GM15510 (cell line): Measurements from ENCODE around the gene MUSK.

ENCODE experiments used
- POLR2A ChIP-seq: IDR thresholded peaks from 3 replicates; pipeline ENCODE4 v1.6.1; 2011; ENCODE audit warnings: borderline replicate concordance; ENCODE audit not compliant: insufficient read length; ENCODE audit errors: extremely low read depth

MUSK gene

DNA sequence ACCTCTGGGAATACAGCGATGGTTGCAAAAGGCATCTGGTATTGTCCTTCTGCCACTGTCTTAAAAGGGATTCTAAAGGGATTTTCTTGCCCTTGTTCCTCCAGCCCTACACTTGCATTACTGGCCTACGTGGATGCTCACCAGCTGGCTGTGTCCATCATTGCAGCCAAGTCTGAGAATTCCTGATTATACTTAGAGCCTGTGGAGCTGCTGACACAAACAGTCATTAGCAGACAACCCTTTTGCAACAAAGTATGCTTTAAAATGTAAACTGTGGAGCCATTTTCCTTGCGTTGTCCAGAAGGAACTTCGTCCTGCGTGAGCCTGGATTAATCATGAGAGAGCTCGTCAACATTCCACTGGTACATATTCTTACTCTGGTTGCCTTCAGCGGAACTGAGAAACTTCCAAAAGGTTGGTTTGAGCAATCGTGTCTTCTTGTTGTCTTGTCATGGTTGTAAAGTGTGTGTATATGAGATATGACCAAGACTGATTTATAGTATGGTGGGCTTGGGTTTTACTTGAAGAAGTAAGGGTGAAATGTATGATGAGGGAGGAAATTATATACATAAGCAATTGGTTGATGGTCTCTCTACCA lies at the start of gene MUSK:
Gene MUSK, plus strand, starts transcription at position 222 of the 598 bp plus-strand sequence. Its CDS starts 114 bp downstream, at position 336.
- TF ChIP-seq POLR2A, result no peak

DNA sequence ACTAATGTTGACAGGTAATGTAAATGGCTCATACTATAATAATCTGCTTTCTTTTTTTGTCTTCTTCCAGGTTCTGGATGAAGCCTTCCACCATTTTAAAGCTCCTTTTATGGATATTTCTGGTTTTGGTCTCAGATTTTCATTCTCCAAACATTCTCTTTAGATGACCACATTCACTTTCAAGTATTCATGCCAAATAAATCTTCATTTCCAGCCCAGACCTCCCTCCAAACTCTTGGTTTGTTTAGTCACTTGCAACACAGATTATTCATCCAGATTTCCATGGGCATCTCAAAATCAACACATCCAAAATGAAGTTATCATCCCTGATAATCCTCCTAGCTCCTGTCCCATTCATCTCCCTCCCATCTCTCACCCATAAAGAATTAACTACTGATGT lies 48.8 kb upstream of the MUSK start:
- no peak for TF ChIP-seq POLR2A

DNA sequence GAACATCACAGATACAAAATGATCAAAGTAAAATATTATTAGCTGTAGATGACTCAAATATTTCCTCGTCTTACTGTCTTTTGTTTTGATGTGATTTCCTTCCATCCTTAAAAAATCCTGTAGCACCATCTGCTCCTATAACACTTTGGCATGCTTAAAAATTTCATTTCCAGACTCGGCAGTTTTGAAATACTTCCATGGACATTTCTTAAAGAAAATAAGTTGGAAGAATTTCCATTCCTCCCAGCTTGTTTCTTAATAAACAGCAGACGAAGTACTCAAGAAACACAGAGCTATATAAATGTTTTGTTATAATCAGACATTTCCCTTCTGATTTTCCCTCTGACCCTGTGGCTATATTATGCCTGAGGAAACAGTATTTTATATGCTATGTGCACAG lies 47.9 kb upstream of the MUSK start:
- no peak for TF ChIP-seq POLR2A

DNA sequence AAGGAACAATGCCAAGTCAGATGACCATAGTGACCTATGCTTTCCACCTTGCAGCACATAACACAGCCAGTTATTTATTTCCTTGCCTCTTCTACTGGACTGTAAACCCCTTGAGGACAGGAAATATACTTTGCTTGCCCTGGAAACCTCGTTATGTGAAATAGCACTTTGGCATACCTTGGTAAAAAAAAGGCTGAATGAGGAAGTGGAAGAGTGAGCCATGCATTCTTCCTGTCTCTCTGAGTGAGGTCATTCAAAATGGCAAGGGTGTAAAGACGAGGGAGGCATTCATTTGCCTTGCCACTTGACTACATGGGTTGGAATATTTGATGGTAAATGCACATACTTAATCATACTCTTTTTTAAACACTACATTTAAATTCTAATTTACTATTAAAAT lies 46.2 kb upstream of the MUSK start:
- no peak for TF ChIP-seq POLR2A

DNA sequence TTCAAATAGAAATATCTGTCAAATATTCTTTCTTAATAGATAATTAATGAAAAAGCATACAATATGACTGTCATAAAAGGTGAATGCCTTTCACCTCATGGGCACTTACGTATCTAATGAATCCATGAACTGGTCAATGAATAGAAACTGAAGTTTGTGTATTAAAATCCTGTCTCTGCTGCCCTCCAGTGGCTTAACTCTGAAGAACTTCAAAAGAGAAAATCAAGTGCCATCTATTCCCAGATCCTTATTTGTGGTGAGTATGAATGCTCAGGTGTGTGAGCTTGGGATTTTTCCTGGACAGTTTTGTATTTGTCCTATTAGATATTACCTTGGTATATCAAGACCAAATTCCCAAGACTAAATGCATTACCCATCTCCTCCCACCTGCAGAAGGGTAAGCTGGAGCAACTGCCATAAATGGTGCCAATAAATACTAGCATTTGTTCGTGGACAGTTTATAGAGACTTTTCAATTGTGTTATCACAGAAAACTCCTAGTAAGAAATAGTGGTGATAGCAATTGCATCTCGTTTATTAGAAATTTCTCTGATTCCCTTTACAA lies 45.0 kb upstream of the MUSK start:
- TF ChIP-seq POLR2A, result no peak

DNA sequence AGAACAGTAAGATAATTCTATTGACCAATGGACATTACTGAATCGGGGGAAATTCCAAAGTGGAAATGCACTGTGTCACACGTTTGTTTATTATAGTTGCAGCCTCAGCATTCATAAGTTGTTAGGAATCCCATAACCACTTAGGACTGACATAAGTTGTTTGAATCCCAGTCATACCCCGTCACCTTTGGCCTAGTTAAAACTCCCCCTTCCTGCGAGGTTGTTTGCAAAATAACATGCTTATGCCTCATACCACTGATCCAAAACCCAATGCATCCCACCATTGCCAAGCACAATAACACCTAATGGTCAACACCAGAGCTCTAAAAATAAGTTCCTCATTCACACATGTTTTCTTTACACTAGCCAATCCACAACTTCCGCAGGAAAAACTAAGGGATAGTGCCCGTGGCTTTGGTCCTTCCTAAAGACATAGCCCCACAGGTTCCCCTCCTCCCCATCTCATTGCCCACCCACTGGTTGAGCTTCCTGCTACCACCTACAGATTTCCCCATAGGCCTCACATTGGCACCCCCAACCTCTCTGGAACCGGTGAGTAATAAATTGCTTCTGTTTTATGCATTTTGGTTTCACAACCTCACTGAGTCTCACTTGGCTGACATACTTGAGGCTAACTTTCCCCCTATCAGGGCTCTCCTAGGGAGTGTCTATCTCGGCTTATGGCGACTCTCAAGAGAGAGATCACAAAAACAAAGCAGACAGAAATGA lies 42.3 kb upstream of the MUSK start:
- TF ChIP-seq POLR2A, result no peak

DNA sequence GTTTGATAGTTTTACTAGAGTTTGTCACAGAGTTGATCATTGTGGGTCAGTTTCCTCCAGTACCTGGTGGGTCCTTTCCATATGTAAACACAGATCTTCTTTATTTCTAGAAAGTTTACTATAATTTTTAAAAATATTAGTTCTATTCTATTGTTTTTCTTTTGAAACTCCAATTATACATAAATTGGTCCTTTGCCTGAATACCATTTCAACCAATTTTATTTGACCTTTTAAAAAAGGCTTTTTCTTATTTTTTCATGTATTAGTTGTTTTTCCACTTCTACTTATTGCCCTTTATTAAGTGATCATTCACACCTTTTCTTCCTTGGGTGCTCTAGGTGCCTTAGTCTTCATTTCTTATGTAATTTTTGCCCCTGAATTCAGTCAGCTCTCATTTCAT lies 33.0 kb upstream of the MUSK start:
- no peak for TF ChIP-seq POLR2A

DNA sequence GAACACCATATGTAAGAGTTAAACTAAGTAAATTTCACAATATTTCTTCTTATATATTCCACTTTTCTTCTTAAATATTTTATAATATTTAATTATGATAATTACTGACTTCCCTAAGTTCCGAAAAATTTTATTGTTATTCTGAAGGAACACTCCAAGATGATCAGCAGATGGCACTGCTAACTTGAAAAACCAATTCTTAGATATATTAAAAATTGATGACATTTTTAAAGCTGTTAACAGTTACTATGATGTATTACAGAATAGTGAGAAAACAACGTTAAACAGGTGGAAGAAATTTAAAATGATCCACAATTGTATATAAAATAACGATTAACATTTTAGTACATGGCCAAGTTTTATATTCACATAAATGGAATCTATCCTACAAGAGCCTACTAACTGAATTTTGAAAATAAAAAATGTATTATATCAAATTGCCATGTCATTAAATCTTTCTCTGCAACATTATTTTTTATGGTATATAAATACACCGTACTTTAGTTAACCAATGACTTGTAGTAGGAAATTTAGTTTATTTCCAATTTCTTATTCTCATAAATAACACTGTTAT lies 30.1 kb upstream of the MUSK start:
- TF ChIP-seq POLR2A, result no peak

DNA sequence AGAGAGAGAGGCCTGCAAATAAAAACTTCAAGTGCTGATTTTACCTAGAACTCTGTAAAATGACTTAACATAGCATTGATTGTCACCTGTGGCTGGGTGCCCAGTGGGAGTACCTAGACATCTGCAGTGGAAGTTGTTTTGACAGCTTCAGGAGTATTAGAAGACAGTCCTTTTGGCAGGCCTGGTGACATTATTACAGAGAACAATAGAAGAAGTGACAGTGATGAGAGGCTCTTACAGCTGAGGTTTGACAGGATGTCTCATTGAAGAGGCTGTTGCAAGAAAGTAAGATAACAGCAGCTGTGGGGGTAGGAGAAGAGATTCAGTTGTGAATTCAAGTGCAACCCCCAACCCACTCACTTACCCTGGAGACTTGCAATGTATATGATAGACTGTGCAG lies 27.9 kb upstream of the MUSK start:
- TF ChIP-seq POLR2A, result no peak

DNA sequence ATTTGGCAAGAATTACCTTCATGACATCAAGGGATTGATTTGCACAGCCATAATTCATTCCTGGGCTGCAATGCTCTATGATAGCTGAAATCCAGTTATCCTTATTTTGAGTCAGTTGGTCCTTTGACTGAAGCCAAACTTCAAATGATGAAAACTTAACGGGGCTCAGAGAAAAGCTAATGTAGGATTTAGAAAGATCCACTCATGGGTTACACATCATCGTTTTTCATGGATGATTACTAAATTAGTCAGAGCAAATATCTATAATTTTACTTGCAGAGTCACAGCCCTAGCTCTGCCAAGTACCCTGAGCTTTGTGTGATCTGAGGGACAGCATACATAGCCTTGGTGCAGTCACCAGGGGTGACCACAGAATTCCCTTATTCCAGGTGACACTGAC lies 27.3 kb upstream of the MUSK start:
- no peak for TF ChIP-seq POLR2A

DNA sequence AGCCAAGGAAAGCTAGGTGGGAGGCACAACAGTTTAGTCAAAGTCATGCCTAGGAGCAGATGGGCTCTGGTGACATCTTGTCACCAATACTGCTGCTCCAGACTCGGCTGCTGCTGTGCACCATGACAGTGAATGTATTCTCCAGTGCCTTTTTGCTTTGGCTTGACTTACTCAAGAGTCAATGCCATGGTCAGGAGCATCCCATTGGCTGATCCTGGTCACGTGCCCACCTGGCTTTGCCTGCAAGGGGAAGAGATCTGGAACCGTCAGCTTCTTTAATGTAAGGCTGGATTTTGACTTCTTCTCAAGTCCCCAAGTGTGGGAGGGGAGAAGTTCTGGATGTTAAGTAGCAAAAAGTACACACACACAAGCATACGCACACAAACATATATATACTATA lies 19.9 kb upstream of the MUSK start:
- TF ChIP-seq POLR2A, result no peak

DNA sequence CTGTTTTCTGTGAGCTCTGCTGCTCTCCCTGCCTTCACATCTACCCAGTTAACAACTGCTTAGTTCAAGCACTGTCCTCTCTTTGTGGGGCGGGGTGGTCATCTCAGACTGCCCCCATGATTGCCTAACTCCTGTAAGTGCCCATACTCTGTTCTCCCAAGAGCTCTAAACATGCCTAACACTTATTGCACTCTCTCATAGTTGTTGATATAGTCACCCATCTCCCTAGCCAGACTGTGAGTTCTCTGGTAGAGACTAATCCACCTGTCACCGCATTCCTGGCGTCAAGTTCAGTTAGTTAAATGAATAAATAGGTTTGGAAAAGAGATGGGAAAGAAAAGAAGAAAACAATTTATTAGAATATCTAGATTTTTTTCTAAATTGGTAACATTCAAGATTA lies 18.3 kb upstream of the MUSK start:
- TF ChIP-seq POLR2A, result no peak

DNA sequence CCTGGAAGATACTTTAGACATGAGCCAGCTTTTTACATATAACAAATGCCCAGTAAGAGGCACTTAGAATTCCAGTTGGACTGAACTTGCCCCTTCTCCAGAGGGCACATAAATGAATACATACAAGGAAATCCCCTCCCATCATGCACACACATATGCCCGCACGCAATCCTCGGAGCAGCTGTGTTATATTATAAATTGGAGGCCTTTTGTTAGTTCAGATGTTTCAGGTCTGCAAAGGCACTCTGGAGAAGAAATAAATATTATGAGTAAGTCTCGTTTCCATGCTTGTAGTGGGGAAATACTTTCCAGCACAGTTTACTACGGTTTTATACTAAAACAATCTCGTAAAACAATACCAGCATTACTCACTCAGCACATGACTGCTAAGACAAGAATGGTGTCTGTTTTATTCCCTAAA lies 17.6 kb upstream of the MUSK start:
- TF ChIP-seq POLR2A, result no peak

DNA sequence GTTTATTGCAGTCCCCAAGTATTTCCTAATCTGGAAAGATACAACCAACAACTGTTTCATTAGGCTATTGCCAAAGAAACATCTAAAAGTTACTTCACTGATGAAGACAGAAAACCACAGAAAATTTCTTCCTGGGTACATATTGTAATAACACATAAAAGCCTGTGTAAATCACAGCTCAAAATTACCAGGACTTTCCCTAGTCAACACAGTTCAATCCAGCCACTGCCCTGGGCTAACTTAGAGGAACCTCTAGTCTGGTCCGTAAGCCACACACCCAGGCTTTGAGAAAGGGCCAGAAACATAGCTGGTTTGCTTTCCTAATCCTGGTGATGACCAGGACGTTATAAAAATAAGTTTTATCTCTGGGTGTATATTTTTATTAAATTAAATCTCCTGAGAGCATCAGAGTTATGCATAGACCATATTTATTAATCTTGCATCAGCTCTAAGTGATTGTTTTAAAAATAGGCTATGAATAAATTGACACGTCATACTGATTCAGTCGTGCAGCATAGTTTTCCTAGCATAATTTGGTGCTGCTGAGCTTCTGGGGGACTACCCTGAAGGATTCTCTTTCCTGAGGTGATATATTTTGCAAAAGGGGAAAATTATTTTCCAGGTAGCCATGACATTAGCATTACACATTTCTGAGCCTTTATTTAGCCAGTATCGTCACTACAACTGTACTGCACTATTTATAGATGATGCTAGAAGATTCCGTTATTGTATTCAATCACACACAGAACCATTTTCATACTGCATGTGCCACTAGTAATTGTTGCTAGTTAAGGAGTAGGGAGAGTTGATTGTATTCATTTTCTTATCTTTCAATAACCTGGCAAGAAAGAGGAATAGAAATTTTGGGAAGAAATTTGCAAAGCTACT lies 12.6 kb upstream of the MUSK start:
- no peak for TF ChIP-seq POLR2A
